GM23248 (cell line): ENCODE results near the gene LTO1. TPM values are rescaled to one million over a fixed set of nuclear protein-coding genes. Genes with fewer than 3 reads are reported as not detected.
A peak's percentile ranks its signal among the peaks of the same experiment; 100 is the strongest.

ENCODE experiments used
- DNase-seq: peaks from one replicate; pipeline ENCODE4 v3.0.0-alpha.2; 2015
- H2AFZ ChIP-seq: fragments of 200-600 bp; sonication (generic); 2 replicates; pipeline ENCODE4 v1.6.1; 2016; ENCODE audit warnings: antibody characterized with exemption
- H3F3A ChIP-seq: fragments of 200-600 bp; sonication (generic); 2 replicates; pipeline ENCODE4 v1.6.1; 2016; ENCODE audit warnings: mild to moderate bottlenecking, antibody characterized with exemption, mixed run types; ENCODE audit not compliant: insufficient read depth
- H3K27ac ChIP-seq: fragments of 200-600 bp; sonication (generic); 2 replicates; pipeline ENCODE4 v1.5.1; 2016; ENCODE audit warnings: mild to moderate bottlenecking
- H3K27me3 ChIP-seq: fragments of 200-600 bp; sonication (generic); replicated peaks from 2 replicates; pipeline ENCODE4 v1.6.1; 2016; ENCODE audit warnings: mild to moderate bottlenecking; ENCODE audit not compliant: insufficient read depth
- H3K36me3 ChIP-seq: fragments of 200-600 bp; sonication (generic); 2 replicates; pipeline ENCODE4 v1.6.1; 2016; ENCODE audit warnings: low read depth, mild to moderate bottlenecking
- H3K4me1 ChIP-seq: fragments of 200-600 bp; sonication (generic); 2 replicates; pipeline ENCODE4 v1.6.1; 2016; ENCODE audit warnings: mild to moderate bottlenecking; ENCODE audit not compliant: insufficient read depth
- H3K4me2 ChIP-seq: fragments of 200-600 bp; sonication (generic); one replicate; pipeline ENCODE4 v1.6.1; 2016; ENCODE audit warnings: mild to moderate bottlenecking; ENCODE audit not compliant: unreplicated experiment
- H3K4me3 ChIP-seq: fragments of 200-600 bp; sonication (generic); 2 replicates; pipeline ENCODE4 v1.5.1; 2016; ENCODE audit warnings: mild to moderate bottlenecking
- H3K79me2 ChIP-seq: fragments of 200-600 bp; sonication (generic); 2 replicates; pipeline ENCODE4 v1.6.1; 2016; ENCODE audit warnings: mild to moderate bottlenecking; ENCODE audit not compliant: insufficient read depth
- H3K9ac ChIP-seq: fragments of 200-600 bp; sonication (generic); 2 replicates; pipeline ENCODE4 v1.6.1; 2016; ENCODE audit warnings: mild to moderate bottlenecking
- H3K9me2 ChIP-seq: fragments of 200-600 bp; sonication (generic); 2 replicates; pipeline ENCODE4 v1.6.1; 2016; ENCODE audit warnings: mixed run types, mild to moderate bottlenecking, moderate library complexity; ENCODE audit not compliant: insufficient read depth
- H3K9me3 ChIP-seq: fragments of 200-600 bp; sonication (generic); one replicate; pipeline ENCODE4 v1.6.1; 2017; ENCODE audit warnings: low read depth
- H4K20me1 ChIP-seq: fragments of 200-600 bp; sonication (generic); 2 replicates; pipeline ENCODE4 v1.6.0; 2016; ENCODE audit not compliant: insufficient read depth
- EZH2 ChIP-seq: fragments of 200-600 bp; sonication (generic); IDR thresholded peaks from 2 replicates; pipeline ENCODE4 v1.6.1; 2018; ENCODE audit warnings: antibody characterized with exemption, mild to moderate bottlenecking; ENCODE audit not compliant: insufficient read depth, poor library complexity, severe bottlenecking
- EZH2phosphoT487 ChIP-seq: fragments of 200-600 bp; sonication (generic); IDR thresholded peaks from 2 replicates; pipeline ENCODE4 v1.6.1; 2018; ENCODE audit warnings: antibody characterized with exemption, moderate library complexity, mild to moderate bottlenecking, low read depth; ENCODE audit not compliant: insufficient read depth
- WGBS, 2 experiments: methylation state at CpG; one replicate each; pipeline ENCODE4 v1.1.6; 2015 to 2017; ENCODE audit warnings: low lambda C conversion rate in 2 of 2, low coverage in 1 of 2; ENCODE audit errors: missing lambda C conversion rate in 2 of 2; 5-methylcytosine and 5-hydroxymethylcytosine counted together
- in situ Hi-C: fragments of 300-500 bp; cut with MboI; formaldehyde crosslinking; loops from 2 replicates; pipeline ENCODE4 v1.15.0; 2020
- polyA plus RNA-seq: library from polyadenylated mRNA; unstranded; fragments of >200 nt; fragmentation: Nextera tagmentation; extraction: Ambion mirVana; gene quantifications from 2 replicates; pipeline ENCODE4 v1.2.1, GENCODE V29; 2016
- total RNA-seq: library from RNA; depleted of rRNA; stranded (reverse); fragments of >200 nt; shearing (Covaris generic); gene quantifications from 2 replicates; pipeline ENCODE4 v1.2.3, GENCODE V29; 2014

Gene LTO1
- total and polyA plus RNA-seq, 2 experiments from 2014 or later, result 20.6 to 26.2 TPM

GRCh38 chr11:69705351-69705811, 30.2 kb upstream of the LTO1 start:
- in situ Hi-C loops, result no loop called here
- Histone ChIP-seq H3K4me1 (no peaks in the 10 kb centered on the region), H3K79me2 (no peaks in the 10 kb centered on the region), H3F3A (no peaks in the 10 kb centered on the region), H3K9me2 (no peaks in the 10 kb centered on the region), H2AFZ (no peak overlapping the region), H3K4me2 (no peak overlapping the region), H3K36me3 (no peaks in the 10 kb centered on the region), H3K27ac (no peak overlapping the region), H3K4me3 (no peak overlapping the region), H4K20me1 (no peaks in the 10 kb centered on the region), H3K27me3 (peaks cover 90% of the 10 kb centered on the region), H3K9ac (no peak overlapping the region), H3K9me3 (no peaks in the 10 kb centered on the region)
- WGBS, 2 experiments, result 4 to 6% methylated on average over 18 of the region's 18 CpGs
- TF ChIP-seq EZH2 (peak; percentile 54), EZH2phosphoT487 (no peak)
- no peak for DNase-seq

GRCh38 chr11:69704508-69705253, 29.5 kb upstream of the LTO1 start:
- Histone ChIP-seq H3K27ac (no peak overlapping the region), H3K4me1 (no peaks in the 10 kb centered on the region), H3K9me3 (no peaks in the 10 kb centered on the region), H3K27me3 (peaks cover 88% of the 10 kb centered on the region), H2AFZ (no peak overlapping the region), H3K36me3 (no peaks in the 10 kb centered on the region), H4K20me1 (no peaks in the 10 kb centered on the region), H3K4me2 (peak overlapping the region; percentile 32), H3K9ac (no peak overlapping the region), H3K79me2 (no peaks in the 10 kb centered on the region), H3K4me3 (peak overlapping the region; percentile 27; the same call in 1 of the 2 replicates), H3F3A (no peaks in the 10 kb centered on the region), H3K9me2 (no peaks in the 10 kb centered on the region)
- TF ChIP-seq EZH2phosphoT487, result no peak
- peak; percentile 79 for TF ChIP-seq EZH2
- peak; percentile 51 for DNase-seq
- 1 to 2% methylated on average over 53 of the region's 63 CpGs for WGBS, 2 experiments
- in situ Hi-C loops, result no loop called here

GRCh38 chr11:69703768-69704507, 28.8 kb upstream of the LTO1 start, which contains the start of gene FGF19:
FGF19 (minus strand) TSS chr11:69704022; CDS start chr11:69703876, 146 bp downstream.
- Histone ChIP-seq H3F3A (no peaks in the 10 kb centered on the region), H3K4me3 (peak within 1 kb of the TSS; percentile 27; the same call in 1 of the 2 replicates), H3K9ac (no peak within 1 kb of the TSS), H3K36me3 (no peaks in the 10 kb centered on the region), H3K4me2 (peak within 1 kb of the TSS; percentile 32), H3K9me3 (no peaks in the 10 kb centered on the region), H3K4me1 (no peaks in the 10 kb centered on the region), H3K27me3 (peaks cover 83% of the 10 kb centered on the region), H3K27ac (no peak within 1 kb of the TSS), H4K20me1 (no peaks in the 10 kb centered on the region), H2AFZ (no peak within 1 kb of the TSS), H3K79me2 (no peaks in the 10 kb centered on the region), H3K9me2 (no peaks in the 10 kb centered on the region)
- WGBS, 2 experiments, result 3% methylated on average over 35 to 56 of the region's 67 CpGs
- in situ Hi-C loops, result no loop called here
- TF ChIP-seq EZH2 (peak; percentile 96), EZH2phosphoT487 (0 out of 2 replicates have a peak, but pooled peaks have one; percentile 48)
- DNase-seq, result peak; percentile 28

- Histone ChIP-seq H3K27ac (no peak overlapping the region), H2AFZ (no peak overlapping the region), H4K20me1 (no peaks in the 10 kb centered on the region), H3K9me3 (no peaks in the 10 kb centered on the region), H3K9ac (no peak overlapping the region), H3K4me3 (no peak overlapping the region), H3K27me3 (peaks cover 81% of the 10 kb centered on the region), H3K79me2 (no peaks in the 10 kb centered on the region), H3F3A (no peaks in the 10 kb centered on the region), H3K36me3 (no peaks in the 10 kb centered on the region), H3K4me2 (no peak overlapping the region), H3K9me2 (no peaks in the 10 kb centered on the region), H3K4me1 (no peaks in the 10 kb centered on the region)
- TF ChIP-seq EZH2phosphoT487 (no peak), EZH2 (no peak)
- 2 to 3% methylated on average over 11 to 32 of the region's 34 CpGs for WGBS, 2 experiments
- in situ Hi-C loops, result no loop called here
- no peak for DNase-seq
Measured at GRCh38 chr11:69703453-69703767, 28.3 kb upstream of the LTO1 start.
